Measurements from ENCODE around the gene SNAPC4. TPM values are rescaled to one million over a fixed set of nuclear protein-coding genes. Genes with fewer than 3 reads are reported as not detected.

The SNAPC4 gene
- total RNA-seq, 1 experiment from 2014 or later = 7.5 TPM

DNA sequence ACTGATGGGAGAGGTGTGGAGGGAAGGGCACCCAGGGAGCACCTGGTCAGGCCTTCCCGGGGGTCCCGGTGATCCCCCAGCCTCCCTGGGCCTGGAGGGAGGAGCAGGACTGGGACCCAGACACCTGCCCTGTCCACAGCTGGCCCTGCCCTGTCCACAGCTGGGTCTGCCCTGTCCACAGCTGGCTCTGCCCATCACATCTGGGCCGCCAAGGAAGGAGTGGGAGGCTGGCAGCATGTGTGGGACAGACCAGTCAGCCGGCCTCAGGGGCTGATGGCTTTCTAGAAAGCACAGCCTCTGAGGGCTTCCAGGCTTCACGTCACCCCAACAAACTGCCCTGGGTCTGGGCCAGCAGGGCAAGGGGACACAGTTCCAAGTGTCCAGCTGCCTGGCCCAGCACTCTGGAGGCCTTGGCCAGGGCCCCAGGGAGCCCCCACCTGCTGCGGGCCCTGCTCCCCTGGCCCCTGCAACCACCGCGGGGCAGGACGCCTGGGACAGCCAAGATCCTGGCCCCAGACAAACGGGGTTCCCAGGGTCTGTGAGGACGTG lies 48.6 kb downstream of the SNAPC4 start:
- Histone ChIP-seq H3F3A (ENCODE audit: low read length, unreplicated experiment) (no peaks in the 10 kb centered on the region), H3K4me2 (ENCODE audit: low read length) (no peak overlapping the region), H3K4me3 (ENCODE audit: low read length) (no peak overlapping the region), H3K9me3 (ENCODE audit: low read length) (no peaks in the 10 kb centered on the region), H3K27me3 (ENCODE audit: low read length) (no peaks in the 10 kb centered on the region), H3K9ac (ENCODE audit: low read length) (no peak overlapping the region), H3K79me2 (ENCODE audit: low read length) (no peaks in the 10 kb centered on the region), H4K20me1 (ENCODE audit: low read length) (no peaks in the 10 kb centered on the region), H3K36me3 (ENCODE audit: low read depth, low read length) (no peaks in the 10 kb centered on the region), H2AFZ (ENCODE audit: low read length) (no peak overlapping the region), H3K27ac (ENCODE audit: low read length) (no peak overlapping the region), H3K4me1 (ENCODE audit: insufficient read depth, low read length) (peaks cover 7% of the 10 kb centered on the region; the same call in 1 of the 2 replicates), H3K9me2 (replicated peaks; ENCODE audit: low read length) (no peaks in the 10 kb centered on the region)
- CTCF ChIA-PET = no interaction called here
- intact Hi-C loops (cut with micrococcal nuclease) = no loop called here
- BruUV-seq (replicated peaks) = no TSS peak
- POLR2A ChIA-PET (ENCODE audit: unreplicated experiment) = no interaction called here
- DNase-seq = no peak
- TF ChIP-seq CTCF (conservative IDR thresholded peaks at IDR 0.05; ENCODE audit: low read depth, low read length) (no peak), EZH2 (IDR thresholded peaks at IDR 0.05; ENCODE audit: low read length, unreplicated experiment) (no peak), EZH2phosphoT487 (IDR thresholded peaks at IDR 0.05; ENCODE audit: borderline replicate concordance, low read length) (no peak)
- ATAC-seq = no peak

Other genes with a start within 250 kb of the SNAPC4 start
- not detected in 2 replicates for gene LHX3, start 195.0 kb downstream of the SNAPC4 start, total RNA-seq (2014; rRNA removed)
- 9.9 and 10.7 TPM in 2 replicates for gene QSOX2, start 154.4 kb downstream of the SNAPC4 start, total RNA-seq (2014; rRNA removed)
- gene CCDC187, start 96.1 kb downstream of the SNAPC4 start, total RNA-seq (2014; rRNA removed) = 0.04 TPM in 1 of 2 replicates, not detected in the other
- 26.9 and 27.8 TPM in 2 replicates for gene GPSM1, start 72.6 kb downstream of the SNAPC4 start, total RNA-seq (2014; rRNA removed)
- 51.4 and 64.9 TPM in 2 replicates for gene DNLZ, start 36.4 kb downstream of the SNAPC4 start, total RNA-seq (2014; rRNA removed)
- gene CARD9, start 26.5 kb downstream of the SNAPC4 start, total RNA-seq (2014; rRNA removed) = 0.52 and 1.1 TPM in 2 replicates
- 32.3 and 38.3 TPM in 2 replicates for gene ENTR1, start 10.4 kb upstream of the SNAPC4 start, total RNA-seq (2014; rRNA removed)
- 44.3 and 54.9 TPM in 2 replicates for gene PMPCA, start 10.5 kb upstream of the SNAPC4 start, total RNA-seq (2014; rRNA removed)
- gene INPP5E, start 39.7 kb upstream of the SNAPC4 start, total RNA-seq (2014; rRNA removed) = 10.7 and 12.2 TPM in 2 replicates
- 28.3 and 33.5 TPM in 2 replicates for gene SEC16A, start 82.9 kb upstream of the SNAPC4 start, total RNA-seq (2014; rRNA removed)
- gene NOTCH1, start 145.9 kb upstream of the SNAPC4 start, total RNA-seq (2014; rRNA removed) = 14.3 and 20.8 TPM in 2 replicates